LNCaP clone FGC (cell line): ENCODE measurements around the gene RSPO3.

Experiments used
- DNase-seq: peaks from one replicate; pipeline ENCODE4 v3.0.0-alpha.2; 2011; ENCODE audit warnings: low read depth
- H3K4me3 ChIP-seq: 2 replicates; pipeline ENCODE4 v1.5.1; 2011; ENCODE audit warnings: mild to moderate bottlenecking, low read depth, low read length, control low read depth
- CTCF ChIP-seq: IDR thresholded peaks from 2 replicates; pipeline ENCODE4 v1.5.1; 2012; ENCODE audit warnings: mild to moderate bottlenecking; ENCODE audit not compliant: control insufficient read depth, insufficient read depth; ENCODE audit errors: extremely low read depth

Gene RSPO3

DNA sequence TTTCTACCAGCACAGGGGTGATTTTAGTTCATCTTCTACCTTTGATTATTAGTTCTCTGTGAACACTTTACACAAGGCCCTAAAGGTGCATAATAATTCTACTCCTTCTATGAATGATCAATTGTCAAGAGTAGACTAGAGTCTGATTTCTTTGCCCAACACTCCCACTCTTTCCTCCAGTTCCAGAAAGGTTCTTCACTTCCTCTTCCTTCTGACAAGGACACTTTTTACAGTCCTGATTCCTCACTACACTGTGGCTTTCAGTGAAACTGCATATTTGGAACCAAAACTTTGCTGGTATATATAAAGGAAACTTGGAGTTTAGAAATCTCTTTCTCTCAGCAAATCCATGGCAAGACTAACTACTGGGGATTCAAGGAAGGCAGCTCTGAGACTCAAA is 10.6 kb upstream of the RSPO3 start:
- no peak overlapping the region for H3K4me3 ChIP-seq
- TF ChIP-seq CTCF, result no peak
- DNase-seq, result no peak

DNA sequence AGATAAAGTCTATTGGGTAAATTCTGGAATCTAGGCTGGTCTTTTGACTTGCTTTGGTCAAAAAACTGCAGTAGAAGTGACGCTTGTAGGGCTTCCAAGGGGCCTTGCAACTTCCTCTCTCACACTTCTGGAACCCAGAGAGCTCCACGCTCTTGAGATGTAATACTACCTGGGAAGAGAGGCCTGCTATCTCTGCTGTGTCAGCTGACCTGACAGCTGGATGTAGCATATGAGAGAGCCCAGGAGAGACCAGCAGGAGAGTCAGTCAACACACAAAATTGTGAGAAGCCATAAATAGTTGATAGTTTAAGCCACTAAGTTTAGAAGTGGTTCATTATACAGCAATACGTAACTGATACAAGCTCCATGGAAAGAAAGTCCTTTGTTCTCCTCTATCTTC is 7.8 kb upstream of the RSPO3 start:
- no peak overlapping the region for H3K4me3 ChIP-seq
- no peak for TF ChIP-seq CTCF
- no peak for DNase-seq

GRCh38 chr6:127111526-127111925 is 6.9 kb upstream of the RSPO3 start:
- TF ChIP-seq CTCF, result no peak
- no peak overlapping the region for H3K4me3 ChIP-seq
- DNase-seq, result no peak

- no peak overlapping the region for H3K4me3 ChIP-seq
- no peak for TF ChIP-seq CTCF
- no peak for DNase-seq
Observed at GRCh38 chr6:127114214-127114760, 4.2 kb upstream of the RSPO3 start.

- no peak for TF ChIP-seq CTCF
- H3K4me3 ChIP-seq, result no peak overlapping the region
- no peak for DNase-seq
Observed at GRCh38 chr6:127115084-127115655, 3.3 kb upstream of the RSPO3 start.

- TF ChIP-seq CTCF, result no peak
- H3K4me3 ChIP-seq, result no peak overlapping the region
- DNase-seq, result no peak
Observed at GRCh38 chr6:127115746-127116145, 2.7 kb upstream of the RSPO3 start.

- H3K4me3 ChIP-seq, result no peak overlapping the region
Observed at GRCh38 chr6:127117979-127118297, 533 bp upstream of the RSPO3 start.

More at GRCh38 chr6:127117979-127118297, 533 bp upstream of the RSPO3 start:
- no peak for DNase-seq
- no peak for TF ChIP-seq CTCF
